Neural cell (in vitro differentiated cells): ENCODE results near the gene GPC5. TPM values are rescaled to one million over a fixed set of nuclear protein-coding genes. Genes with fewer than 3 reads are reported as not detected.
"Not testable (repeated sequence)": the region's sequence is repeated elsewhere in the genome, so short reads cannot be mapped to it uniquely, and the experiment has no call there.

ENCODE experiments used
- H2AFZ ChIP-seq: fragments of 200-600, 300-800 bp; sonication (generic), shearing (Covaris generic); 2 replicates; pipeline ENCODE4 v1.6.0; 2014; ENCODE audit warnings: low read depth, mild to moderate bottlenecking, antibody characterized with exemption, low read length, moderate library complexity
- H3F3A ChIP-seq: fragments of 200-600 bp; shearing (Covaris generic); 2 replicates; pipeline ENCODE4 v1.6.1; 2016; ENCODE audit warnings: mild to moderate bottlenecking, moderate library complexity, mixed read lengths, antibody characterized with exemption, low read length; ENCODE audit not compliant: insufficient read depth, poor library complexity, severe bottlenecking
- H3K27ac ChIP-seq: fragments of 200-600, 300-800 bp; sonication (generic), shearing (Covaris generic); 2 replicates; pipeline ENCODE4 v1.5.1; 2014; ENCODE audit warnings: mild to moderate bottlenecking, low read length, moderate library complexity
- H3K27me3 ChIP-seq: fragments of 300-800, 200-600 bp; sonication (generic), shearing (Covaris generic); 2 replicates; pipeline ENCODE4 v1.6.0; 2014; ENCODE audit warnings: mild to moderate bottlenecking, low read depth, low read length, moderate library complexity; ENCODE audit not compliant: insufficient read depth
- H3K36me3 ChIP-seq: fragments of 300-800, 200-600 bp; sonication (generic), shearing (Covaris generic); 2 replicates; pipeline ENCODE4 v1.5.1; 2014; ENCODE audit warnings: mild to moderate bottlenecking, antibody characterized with exemption, low read length, moderate library complexity; ENCODE audit not compliant: insufficient read depth
- H3K4me2 ChIP-seq: fragments of 300-800, 200-600 bp; sonication (generic), shearing (Covaris generic); 2 replicates; pipeline ENCODE4 v1.6.0; 2014; ENCODE audit warnings: mild to moderate bottlenecking, low read length
- H3K4me3 ChIP-seq: fragments of 300-800, 200-600 bp; sonication (generic), shearing (Covaris generic); 2 replicates; pipeline ENCODE4 v1.5.1; 2014; ENCODE audit warnings: mild to moderate bottlenecking, low read length, moderate library complexity
- H3K79me2 ChIP-seq: fragments of 200-600 bp; shearing (Covaris generic); replicated peaks from 2 replicates; pipeline ENCODE4 v1.6.0; 2014; ENCODE audit warnings: mild to moderate bottlenecking, low read length, moderate library complexity; ENCODE audit not compliant: insufficient read depth
- H3K9ac ChIP-seq: fragments of 300-800, 200-600 bp; sonication (generic), shearing (Covaris generic); 2 replicates; pipeline ENCODE4 v1.6.1; 2016; ENCODE audit warnings: mild to moderate bottlenecking, low read length, mixed read lengths
- H3K9me2 ChIP-seq: fragments of 200-600 bp; shearing (Covaris generic); 2 replicates; pipeline ENCODE4 v1.6.1; 2016; ENCODE audit warnings: mild to moderate bottlenecking, low read length, mixed read lengths; ENCODE audit not compliant: insufficient read depth
- H3K9me3 ChIP-seq: fragments of 200-600, 300-800 bp; sonication (generic), shearing (Covaris generic); 2 replicates; pipeline ENCODE4 v1.6.1; 2016; ENCODE audit warnings: mild to moderate bottlenecking, mixed run types, low read length, moderate library complexity, mixed read lengths
- H4K20me1 ChIP-seq: fragments of 200-600 bp; shearing (Covaris generic); 2 replicates; pipeline ENCODE4 v1.6.1; 2016; ENCODE audit warnings: mild to moderate bottlenecking, mixed run types; ENCODE audit not compliant: insufficient read depth
- CTCF ChIP-seq: fragments of 450-650 bp; IDR thresholded peaks from 2 replicates; pipeline ENCODE4 v1.5.1; 2014; ENCODE audit warnings: antibody characterized with exemption, mild to moderate bottlenecking, moderate library complexity; ENCODE audit not compliant: poor library complexity, severe bottlenecking
- EP300 ChIP-seq: fragments of 450-650 bp; conservative IDR thresholded peaks from 2 replicates; pipeline ENCODE4 v1.6.1; 2014; ENCODE audit warnings: antibody characterized with exemption, mild to moderate bottlenecking, moderate library complexity; ENCODE audit not compliant: poor library complexity, severe bottlenecking
- EZH2 ChIP-seq: fragments of 200-600, 300-800 bp; shearing (Covaris generic), sonication (generic); IDR thresholded peaks from 2 replicates; pipeline ENCODE4 v1.6.1; 2014; ENCODE audit warnings: antibody characterized with exemption, low read length, borderline replicate concordance, mild to moderate bottlenecking; ENCODE audit not compliant: insufficient read depth, poor library complexity, severe bottlenecking
- MXI1 ChIP-seq: fragments of 450-650 bp; conservative IDR thresholded peaks from 2 replicates; pipeline ENCODE4 v1.6.1; 2014; ENCODE audit warnings: antibody characterized with exemption, mild to moderate bottlenecking; ENCODE audit not compliant: poor library complexity, severe bottlenecking
- POLR2AphosphoS5 ChIP-seq: IDR thresholded peaks from 2 replicates; pipeline ENCODE4 v1.6.1; 2012
- RAD21 ChIP-seq: fragments of 450-650 bp; conservative IDR thresholded peaks from 2 replicates; pipeline ENCODE4 v1.6.1; 2014; ENCODE audit warnings: antibody characterized with exemption, mild to moderate bottlenecking, moderate library complexity
- REST ChIP-seq: IDR thresholded peaks from 2 replicates; pipeline ENCODE4 v1.6.1; 2012; ENCODE audit warnings: borderline replicate concordance
- SMC3 ChIP-seq: fragments of 450-650 bp; conservative IDR thresholded peaks from 2 replicates; pipeline ENCODE4 v1.6.1; 2014; ENCODE audit warnings: antibody characterized with exemption, mild to moderate bottlenecking, moderate library complexity; ENCODE audit not compliant: poor library complexity
- TAF1 ChIP-seq: IDR thresholded peaks from 2 replicates; pipeline ENCODE4 v1.6.1; 2012; ENCODE audit warnings: low read depth
- polyA plus RNA-seq: library from polyadenylated mRNA; depleted of rRNA; stranded (reverse); fragments of >200 nt; gene quantifications from 2 replicates; pipeline ENCODE4 v1.2.3, GENCODE V29; 2014

Gene GPC5
- polyA plus RNA-seq, 1 donor from 2014 or later, result 5.0 TPM

DNA sequence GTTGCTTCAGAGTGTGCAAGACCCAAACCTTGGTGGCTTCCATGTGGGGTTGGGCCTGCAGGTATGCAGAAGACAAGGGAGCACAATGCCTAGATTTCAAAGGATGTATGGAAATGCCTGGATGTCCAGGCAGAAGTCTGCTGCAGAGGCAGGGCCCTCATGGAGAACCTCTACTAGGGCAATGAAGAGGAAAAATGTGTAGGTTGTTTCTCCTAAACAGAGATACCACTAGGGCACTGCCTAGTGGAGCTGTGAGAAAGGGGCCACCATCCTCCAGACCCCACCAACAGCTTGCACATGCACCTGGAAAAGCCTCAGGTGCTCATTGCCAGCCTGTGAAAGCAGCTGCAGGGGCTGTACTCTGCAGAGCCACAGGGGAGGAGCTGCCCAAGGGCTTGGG, 1295.6 kb downstream of the GPC5 start:
- Histone ChIP-seq H3K9me3 (peaks cover 6% of the 10 kb centered on the region), H3K27ac (no peak overlapping the region), H3K36me3 (no peaks in the 10 kb centered on the region), H4K20me1 (no peaks in the 10 kb centered on the region), H3K79me2 (no peaks in the 10 kb centered on the region), H3K4me2 (no peak overlapping the region), H3F3A (no peaks in the 10 kb centered on the region), H3K27me3 (no peaks in the 10 kb centered on the region), H3K9ac (no peak overlapping the region), H2AFZ (no peak overlapping the region), H3K9me2 (no peaks in the 10 kb centered on the region), H3K4me3 (no peak overlapping the region)
- no peak for TF ChIP-seq RAD21
- no peak for TF ChIP-seq REST
- TF ChIP-seq CTCF, result no peak
- TF ChIP-seq MXI1, result no peak
- no peak for TF ChIP-seq TAF1
- TF ChIP-seq EP300, result no peak
- no peak for TF ChIP-seq POLR2AphosphoS5
- TF ChIP-seq EZH2, result no peak
- TF ChIP-seq SMC3, result no peak

- not testable (repeated sequence) for H4K20me1 ChIP-seq, H3K36me3 ChIP-seq, H3K9me3 ChIP-seq, H3K4me2 ChIP-seq, H3K79me2 ChIP-seq, H3F3A ChIP-seq, H3K27me3 ChIP-seq, H3K9me2 ChIP-seq, H3K4me3 ChIP-seq, H3K27ac ChIP-seq, H2AFZ ChIP-seq, H3K9ac ChIP-seq
Observed at GRCh38 chr13:92695827-92696226, 1297.4 kb downstream of the GPC5 start.

DNA sequence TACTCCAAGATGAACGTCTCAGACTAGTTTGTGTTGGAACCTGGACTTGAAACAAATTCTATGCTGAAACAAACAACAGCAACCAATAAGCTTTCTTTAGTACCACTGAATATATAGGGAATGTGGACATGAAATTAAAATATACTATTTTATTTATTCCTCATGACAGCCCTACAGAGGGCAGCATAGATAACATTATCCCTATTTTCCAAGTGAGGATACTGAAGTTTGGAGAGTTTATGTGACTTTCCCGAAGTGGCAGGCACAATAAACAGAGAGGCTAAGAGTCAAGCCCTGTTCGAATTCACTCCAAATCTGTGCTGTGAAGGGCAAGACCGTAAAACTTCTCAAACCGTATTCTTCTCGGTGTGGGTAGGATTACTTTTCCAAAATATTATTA, 1318.3 kb downstream of the GPC5 start:
- Histone ChIP-seq H3K36me3 (no peaks in the 10 kb centered on the region), H3F3A (no peaks in the 10 kb centered on the region), H3K27ac (no peak overlapping the region), H3K4me3 (no peak overlapping the region), H3K9ac (no peak overlapping the region), H3K9me2 (no peaks in the 10 kb centered on the region), H3K79me2 (no peaks in the 10 kb centered on the region), H3K4me2 (no peak overlapping the region), H3K27me3 (no peaks in the 10 kb centered on the region), H4K20me1 (no peaks in the 10 kb centered on the region), H3K9me3 (no peaks in the 10 kb centered on the region), H2AFZ (no peak overlapping the region)
- TF ChIP-seq POLR2AphosphoS5 (no peak), CTCF (no peak), MXI1 (no peak), REST (no peak), SMC3 (no peak), RAD21 (no peak)
